K562 (cell line): ENCODE measurements around the gene NOMO2.
"Not testable (repeated sequence)": the region's sequence is repeated elsewhere in the genome, so short reads cannot be mapped to it uniquely, and the experiment has no call there.

Experiments used
- ETV6 ChIP-seq, 3 experiments: fragments of 150-350 bp in 1 of 3; sonication (generic) in 1 of 3; formaldehyde crosslinking in 1 of 3; IDR thresholded peaks; 2 replicates each; pipeline versions ENCODE4 v1.6.1 to v1.8.0; 2014 to 2022; ENCODE audit warnings: borderline replicate concordance in 2 of 3, low read depth in 2 of 3, antibody characterized with exemption in 1 of 3, low read length in 1 of 3, mild to moderate bottlenecking in 1 of 3, missing genetic modification reagents in 1 of 3
- EZH2 ChIP-seq: IDR thresholded peaks from 2 replicates; pipeline ENCODE4 v1.6.1; 2012; ENCODE audit warnings: low read depth, mild to moderate bottlenecking, inconsistent platforms, low read length, borderline replicate concordance
- HCFC1 ChIP-seq: IDR thresholded peaks from 2 replicates; pipeline ENCODE4 v1.6.1; 2012; ENCODE audit warnings: low read depth, low read length, improper control_type of control experiment
- PML ChIP-seq: IDR thresholded peaks from 2 replicates; pipeline ENCODE4 v1.6.1; 2012; ENCODE audit warnings: low read length, inconsistent platforms
- RFX5 ChIP-seq: IDR thresholded peaks from 2 replicates; pipeline ENCODE4 v1.6.1; 2011; ENCODE audit warnings: low read depth, mild to moderate bottlenecking, improper control_type of control experiment, low read length
- RNF2 ChIP-seq: sonication (generic); IDR thresholded peaks from 2 replicates; pipeline ENCODE4 v1.6.1; 2016
- SRSF3 ChIP-seq: fragments of 200-400 bp; formaldehyde crosslinking; IDR thresholded peaks from 2 replicates; pipeline ENCODE4 v1.6.1; 2016; ENCODE audit warnings: mild to moderate bottlenecking, low read length, moderate library complexity; ENCODE audit not compliant: insufficient read depth
- STAG1 ChIP-seq: sonication (generic); formaldehyde crosslinking; IDR thresholded peaks from 2 replicates; pipeline ENCODE4 v1.5.0; 2020; ENCODE audit warnings: missing genetic modification reagents, borderline replicate concordance
- TGIF2 ChIP-seq: sonication (generic); formaldehyde crosslinking; IDR thresholded peaks from 2 replicates; pipeline ENCODE4 v1.8.1; 2022; ENCODE audit warnings: mild to moderate bottlenecking, missing genetic modification reagents, moderate library complexity
- TF ChIP-seq, protein P1 (sequence below), 2 experiments: fragments of 450-650 bp; formaldehyde crosslinking in 1 of 2; IDR thresholded peaks; 2 replicates each; pipeline versions ENCODE4 v1.4.0 to v1.6.1; 2014 to 2020; ENCODE audit warnings: mild to moderate bottlenecking in 2 of 2, borderline replicate concordance in 1 of 2, low read depth in 1 of 2
- TF ChIP-seq, protein P2 (sequence below): sonication (generic); formaldehyde crosslinking; IDR thresholded peaks from 2 replicates; pipeline ENCODE4 v1.8.0; 2022; ENCODE audit warnings: mild to moderate bottlenecking, missing genetic modification reagents

GRCh38 chr16:18401159-18401558 lies 160.7 kb downstream of the NOMO2 start:
- TF ChIP-seq RNF2; EZH2; RFX5; STAG1; SRSF3; HCFC1; TGIF2; ETV6 (IDR thresholded peaks at IDR 0.05; ENCODE audit: borderline replicate concordance in 1 of 2, low read depth in 2 of 2, low read length in 1 of 2); ETV6 (CRISPR knock-in tag; IDR thresholded peaks at IDR 0.05; ENCODE audit: borderline replicate concordance); PML: not testable (repeated sequence)
- TF ChIP-seq, protein P1, sequence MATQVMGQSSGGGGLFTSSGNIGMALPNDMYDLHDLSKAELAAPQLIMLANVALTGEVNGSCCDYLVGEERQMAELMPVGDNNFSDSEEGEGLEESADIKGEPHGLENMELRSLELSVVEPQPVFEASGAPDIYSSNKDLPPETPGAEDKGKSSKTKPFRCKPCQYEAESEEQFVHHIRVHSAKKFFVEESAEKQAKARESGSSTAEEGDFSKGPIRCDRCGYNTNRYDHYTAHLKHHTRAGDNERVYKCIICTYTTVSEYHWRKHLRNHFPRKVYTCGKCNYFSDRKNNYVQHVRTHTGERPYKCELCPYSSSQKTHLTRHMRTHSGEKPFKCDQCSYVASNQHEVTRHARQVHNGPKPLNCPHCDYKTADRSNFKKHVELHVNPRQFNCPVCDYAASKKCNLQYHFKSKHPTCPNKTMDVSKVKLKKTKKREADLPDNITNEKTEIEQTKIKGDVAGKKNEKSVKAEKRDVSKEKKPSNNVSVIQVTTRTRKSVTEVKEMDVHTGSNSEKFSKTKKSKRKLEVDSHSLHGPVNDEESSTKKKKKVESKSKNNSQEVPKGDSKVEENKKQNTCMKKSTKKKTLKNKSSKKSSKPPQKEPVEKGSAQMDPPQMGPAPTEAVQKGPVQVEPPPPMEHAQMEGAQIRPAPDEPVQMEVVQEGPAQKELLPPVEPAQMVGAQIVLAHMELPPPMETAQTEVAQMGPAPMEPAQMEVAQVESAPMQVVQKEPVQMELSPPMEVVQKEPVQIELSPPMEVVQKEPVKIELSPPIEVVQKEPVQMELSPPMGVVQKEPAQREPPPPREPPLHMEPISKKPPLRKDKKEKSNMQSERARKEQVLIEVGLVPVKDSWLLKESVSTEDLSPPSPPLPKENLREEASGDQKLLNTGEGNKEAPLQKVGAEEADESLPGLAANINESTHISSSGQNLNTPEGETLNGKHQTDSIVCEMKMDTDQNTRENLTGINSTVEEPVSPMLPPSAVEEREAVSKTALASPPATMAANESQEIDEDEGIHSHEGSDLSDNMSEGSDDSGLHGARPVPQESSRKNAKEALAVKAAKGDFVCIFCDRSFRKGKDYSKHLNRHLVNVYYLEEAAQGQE (IDR thresholded peaks at IDR 0.05; ENCODE audit: borderline replicate concordance) = not testable (repeated sequence)
- TF ChIP-seq, protein P1 (CRISPR knock-in tag; IDR thresholded peaks at IDR 0.05; ENCODE audit: low read depth) = not testable (repeated sequence)
- TF ChIP-seq, protein P2, sequence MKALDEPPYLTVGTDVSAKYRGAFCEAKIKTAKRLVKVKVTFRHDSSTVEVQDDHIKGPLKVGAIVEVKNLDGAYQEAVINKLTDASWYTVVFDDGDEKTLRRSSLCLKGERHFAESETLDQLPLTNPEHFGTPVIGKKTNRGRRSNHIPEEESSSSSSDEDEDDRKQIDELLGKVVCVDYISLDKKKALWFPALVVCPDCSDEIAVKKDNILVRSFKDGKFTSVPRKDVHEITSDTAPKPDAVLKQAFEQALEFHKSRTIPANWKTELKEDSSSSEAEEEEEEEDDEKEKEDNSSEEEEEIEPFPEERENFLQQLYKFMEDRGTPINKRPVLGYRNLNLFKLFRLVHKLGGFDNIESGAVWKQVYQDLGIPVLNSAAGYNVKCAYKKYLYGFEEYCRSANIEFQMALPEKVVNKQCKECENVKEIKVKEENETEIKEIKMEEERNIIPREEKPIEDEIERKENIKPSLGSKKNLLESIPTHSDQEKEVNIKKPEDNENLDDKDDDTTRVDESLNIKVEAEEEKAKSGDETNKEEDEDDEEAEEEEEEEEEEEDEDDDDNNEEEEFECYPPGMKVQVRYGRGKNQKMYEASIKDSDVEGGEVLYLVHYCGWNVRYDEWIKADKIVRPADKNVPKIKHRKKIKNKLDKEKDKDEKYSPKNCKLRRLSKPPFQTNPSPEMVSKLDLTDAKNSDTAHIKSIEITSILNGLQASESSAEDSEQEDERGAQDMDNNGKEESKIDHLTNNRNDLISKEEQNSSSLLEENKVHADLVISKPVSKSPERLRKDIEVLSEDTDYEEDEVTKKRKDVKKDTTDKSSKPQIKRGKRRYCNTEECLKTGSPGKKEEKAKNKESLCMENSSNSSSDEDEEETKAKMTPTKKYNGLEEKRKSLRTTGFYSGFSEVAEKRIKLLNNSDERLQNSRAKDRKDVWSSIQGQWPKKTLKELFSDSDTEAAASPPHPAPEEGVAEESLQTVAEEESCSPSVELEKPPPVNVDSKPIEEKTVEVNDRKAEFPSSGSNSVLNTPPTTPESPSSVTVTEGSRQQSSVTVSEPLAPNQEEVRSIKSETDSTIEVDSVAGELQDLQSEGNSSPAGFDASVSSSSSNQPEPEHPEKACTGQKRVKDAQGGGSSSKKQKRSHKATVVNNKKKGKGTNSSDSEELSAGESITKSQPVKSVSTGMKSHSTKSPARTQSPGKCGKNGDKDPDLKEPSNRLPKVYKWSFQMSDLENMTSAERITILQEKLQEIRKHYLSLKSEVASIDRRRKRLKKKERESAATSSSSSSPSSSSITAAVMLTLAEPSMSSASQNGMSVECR (CRISPR knock-in tag) = not testable (repeated sequence)
